Liver (tissue), 9 donors: ENCODE data around the gene TARM1. TPM values are rescaled to one million over a fixed set of nuclear protein-coding genes. Genes with fewer than 3 reads are reported as not detected.

Source experiments
- DNase-seq: peaks from one replicate; pipeline ENCODE4 v3.0.0-alpha.2; 2017; ENCODE audit warnings: low spot score
- H3K27ac ChIP-seq, 2 donors: one replicate each; pipeline ENCODE4 v1.7.0; 2013; ENCODE audit warnings: inconsistent platforms in 2 of 2, low read length in 2 of 2, control low read depth in 1 of 2, low read depth in 1 of 2, mild to moderate bottlenecking in 1 of 2
- H3K27me3 ChIP-seq, 4 donors: one replicate each; pipeline versions ENCODE4 v1.6.1 to v1.7.0; 2013; ENCODE audit warnings: low read length in 3 of 4, inconsistent platforms in 1 of 4, mild to moderate bottlenecking in 1 of 4, moderate library complexity in 1 of 4; ENCODE audit not compliant: control insufficient read depth in 4 of 4, insufficient read depth in 4 of 4
- H3K36me3 ChIP-seq, 4 donors: one replicate each; pipeline versions ENCODE4 v1.6.1 to v1.7.0; 2013; ENCODE audit warnings: low read length in 3 of 4, mild to moderate bottlenecking in 3 of 4, low read depth in 1 of 4, moderate library complexity in 1 of 4; ENCODE audit not compliant: control insufficient read depth in 4 of 4, insufficient read depth in 3 of 4
- H3K4me1 ChIP-seq, 4 donors: one replicate each; pipeline versions ENCODE4 v1.6.1 to v1.7.0; 2013; ENCODE audit warnings: low read length in 3 of 4, mild to moderate bottlenecking in 3 of 4, moderate library complexity in 1 of 4; ENCODE audit not compliant: control insufficient read depth in 4 of 4, insufficient read depth in 4 of 4
- H3K4me3 ChIP-seq, 3 donors: one replicate each; pipeline versions ENCODE4 v1.6.1 to v1.7.0; 2013; ENCODE audit warnings: low read length in 3 of 3, control low read depth in 1 of 3, low read depth in 1 of 3, mild to moderate bottlenecking in 1 of 3
- H3K9ac ChIP-seq, 2 donors: one replicate each; pipeline ENCODE4 v1.7.0; 2013; ENCODE audit warnings: low read length in 2 of 2, mild to moderate bottlenecking in 2 of 2, moderate library complexity in 2 of 2, control low read depth in 1 of 2, low read depth in 1 of 2
- H3K9me3 ChIP-seq, 4 donors: one replicate each; pipeline versions ENCODE4 v1.6.1 to v1.7.0; 2013; ENCODE audit warnings: low read length in 3 of 4; ENCODE audit not compliant: control insufficient read depth in 4 of 4
- CTCF ChIP-seq: fragments of 150-350 bp; IDR thresholded peaks from 2 replicates; pipeline ENCODE4 v1.5.1; 2017; ENCODE audit warnings: improper control_type of control experiment, low read depth, low read length; ENCODE audit not compliant: missing input control
- EGR1 ChIP-seq, 2 donors: IDR thresholded peaks; 2 replicates each; pipeline ENCODE4 v1.6.1; 2016 to 2018; ENCODE audit warnings: antibody characterized with exemption in 2 of 2, low read depth in 2 of 2
- FOXA1 ChIP-seq: IDR thresholded peaks from 2 replicates; pipeline ENCODE4 v1.6.1; 2016; ENCODE audit warnings: antibody characterized with exemption
- FOXA2 ChIP-seq: IDR thresholded peaks from 2 replicates; pipeline ENCODE4 v1.6.1; 2016; ENCODE audit warnings: antibody characterized with exemption
- GABPA ChIP-seq, 2 donors: IDR thresholded peaks in 1 of 2; conservative IDR thresholded peaks in 1 of 2; 2 replicates each; pipeline ENCODE4 v1.6.1; 2016; ENCODE audit warnings: antibody characterized with exemption in 2 of 2, mild to moderate bottlenecking in 1 of 2, moderate library complexity in 1 of 2
- HNF4A ChIP-seq, 2 donors: conservative IDR thresholded peaks; 2 replicates each; pipeline ENCODE4 v1.6.1; 2016; ENCODE audit warnings: antibody characterized with exemption in 2 of 2, mild to moderate bottlenecking in 2 of 2
- HNF4G ChIP-seq: IDR thresholded peaks from 2 replicates; pipeline ENCODE4 v1.6.1; 2016; ENCODE audit warnings: antibody characterized with exemption
- MAX ChIP-seq: IDR thresholded peaks from 2 replicates; pipeline ENCODE4 v1.6.1; 2016; ENCODE audit warnings: antibody characterized with exemption
- NR2F2 ChIP-seq: IDR thresholded peaks from 2 replicates; pipeline ENCODE4 v1.6.1; 2016; ENCODE audit warnings: antibody characterized with exemption
- RAD21 ChIP-seq, 2 donors: IDR thresholded peaks; 2 replicates each; pipeline ENCODE4 v1.6.1; 2016; ENCODE audit warnings: antibody characterized with exemption in 2 of 2, mild to moderate bottlenecking in 2 of 2
- SP1 ChIP-seq: IDR thresholded peaks from 2 replicates; pipeline ENCODE4 v1.6.1; 2018; ENCODE audit warnings: antibody characterized with exemption, mild to moderate bottlenecking
- TAF1 ChIP-seq: conservative IDR thresholded peaks from 2 replicates; pipeline ENCODE4 v1.6.1; 2016; ENCODE audit warnings: antibody characterized with exemption, mild to moderate bottlenecking
- YY1 ChIP-seq: IDR thresholded peaks from 2 replicates; pipeline ENCODE4 v1.6.1; 2016; ENCODE audit warnings: antibody characterized with exemption, mild to moderate bottlenecking
- ZBTB33 ChIP-seq: IDR thresholded peaks from 2 replicates; pipeline ENCODE4 v1.6.1; 2016; ENCODE audit warnings: antibody characterized with exemption
- WGBS: extraction: QIAGEN DNeasy Blood & Tissue Kit; methylation state at CpG from one replicate; pipeline ENCODE4 v1.1.7; 2013; 5-methylcytosine and 5-hydroxymethylcytosine counted together
- polyA plus RNA-seq, 2 donors: library from polyadenylated mRNA; stranded (reverse) in 1 of 2; unstranded in 1 of 2; fragments of 200-250 nt in 1 of 2; fragments of >200 nt in 1 of 2; fragmentation: Nextera tagmentation in 1 of 2; extraction: Ambion mirVana in 1 of 2; gene quantifications; one replicate each; pipeline versions ENCODE4 v1.2.1 to v1.2.3, GENCODE V29; 2013 to 2015
- total RNA-seq, 2 donors: library from RNA; depleted of rRNA; stranded (reverse); fragments of >200 nt; gene quantifications; one replicate each; pipeline ENCODE4 v1.2.3, GENCODE V29; 2014
- TF ChIP-seq, protein P1 (sequence below): IDR thresholded peaks from 2 replicates; pipeline ENCODE4 v1.6.1; 2016; ENCODE audit warnings: antibody characterized with exemption, mild to moderate bottlenecking
- TF ChIP-seq, protein P2 (sequence below): IDR thresholded peaks from 2 replicates; pipeline ENCODE4 v1.6.1; 2016; ENCODE audit warnings: antibody characterized with exemption
- donor health status: healthy.
- donor health status: healthy.
- donor health status: healthy.
- donor health status: healthy.
- donor health status: healthy.

Gene TARM1
- total and polyA plus RNA-seq, 4 donors: not detected

- no peaks in the 10 kb centered on the region for H3K4me1 ChIP-seq
- H3K9me3 ChIP-seq: peaks cover 5 to 8% (median 7%) of the 10 kb centered on the region in 4 donors
- DNase-seq: no peak
- no peak for TF ChIP-seq EGR1 (IDR thresholded peaks at IDR 0.05; ENCODE audit: low read depth in 2 of 2)
- no peak for TF ChIP-seq FOXA1
- TF ChIP-seq ZBTB33: no peak
- no peak for TF ChIP-seq TAF1
- TF ChIP-seq, protein P1, sequence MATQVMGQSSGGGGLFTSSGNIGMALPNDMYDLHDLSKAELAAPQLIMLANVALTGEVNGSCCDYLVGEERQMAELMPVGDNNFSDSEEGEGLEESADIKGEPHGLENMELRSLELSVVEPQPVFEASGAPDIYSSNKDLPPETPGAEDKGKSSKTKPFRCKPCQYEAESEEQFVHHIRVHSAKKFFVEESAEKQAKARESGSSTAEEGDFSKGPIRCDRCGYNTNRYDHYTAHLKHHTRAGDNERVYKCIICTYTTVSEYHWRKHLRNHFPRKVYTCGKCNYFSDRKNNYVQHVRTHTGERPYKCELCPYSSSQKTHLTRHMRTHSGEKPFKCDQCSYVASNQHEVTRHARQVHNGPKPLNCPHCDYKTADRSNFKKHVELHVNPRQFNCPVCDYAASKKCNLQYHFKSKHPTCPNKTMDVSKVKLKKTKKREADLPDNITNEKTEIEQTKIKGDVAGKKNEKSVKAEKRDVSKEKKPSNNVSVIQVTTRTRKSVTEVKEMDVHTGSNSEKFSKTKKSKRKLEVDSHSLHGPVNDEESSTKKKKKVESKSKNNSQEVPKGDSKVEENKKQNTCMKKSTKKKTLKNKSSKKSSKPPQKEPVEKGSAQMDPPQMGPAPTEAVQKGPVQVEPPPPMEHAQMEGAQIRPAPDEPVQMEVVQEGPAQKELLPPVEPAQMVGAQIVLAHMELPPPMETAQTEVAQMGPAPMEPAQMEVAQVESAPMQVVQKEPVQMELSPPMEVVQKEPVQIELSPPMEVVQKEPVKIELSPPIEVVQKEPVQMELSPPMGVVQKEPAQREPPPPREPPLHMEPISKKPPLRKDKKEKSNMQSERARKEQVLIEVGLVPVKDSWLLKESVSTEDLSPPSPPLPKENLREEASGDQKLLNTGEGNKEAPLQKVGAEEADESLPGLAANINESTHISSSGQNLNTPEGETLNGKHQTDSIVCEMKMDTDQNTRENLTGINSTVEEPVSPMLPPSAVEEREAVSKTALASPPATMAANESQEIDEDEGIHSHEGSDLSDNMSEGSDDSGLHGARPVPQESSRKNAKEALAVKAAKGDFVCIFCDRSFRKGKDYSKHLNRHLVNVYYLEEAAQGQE: no peak
- TF ChIP-seq GABPA (IDR thresholded peaks at IDR 0.05 in 1 of 2, conservative IDR thresholded peaks at IDR 0.05 in 1 of 2): no peak
- TF ChIP-seq MAX: no peak
- TF ChIP-seq CTCF: no peak
- no peak overlapping the region for H3K27ac ChIP-seq
- no peak overlapping the region for H3K4me3 ChIP-seq
- H3K9ac ChIP-seq: no peak overlapping the region
- no peaks in the 10 kb centered on the region for H3K36me3 ChIP-seq
- H3K27me3 ChIP-seq: no peaks in the 10 kb centered on the region
- WGBS: 81% methylated on average over 3 of the region's 3 CpGs
Measured at GRCh38 chr19:54084410-54084809, 3.2 kb upstream of the TARM1 start.

DNA sequence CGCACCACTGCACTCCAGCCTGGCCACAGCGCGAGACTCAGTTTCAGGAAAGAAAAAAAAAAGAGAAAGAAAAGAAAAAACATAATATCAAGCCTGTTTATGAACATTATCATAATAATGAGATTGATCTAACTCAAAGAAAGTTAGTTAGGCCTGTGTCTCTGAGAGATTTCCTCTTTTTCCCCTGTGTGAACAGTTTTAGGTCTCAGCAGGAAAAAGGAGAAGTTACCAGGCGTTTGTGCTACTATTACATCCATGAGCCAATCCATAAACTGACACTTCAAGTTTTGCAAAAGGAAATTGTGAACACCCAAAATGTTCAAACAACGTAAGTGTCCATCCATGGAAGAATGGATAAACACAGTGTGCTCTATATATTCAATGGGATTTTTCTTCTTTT is 3.8 kb downstream of the TARM1 start:
- Histone ChIP-seq H3K9me3 (peaks cover 4 to 6% (median 5%) of the 10 kb centered on the region in 4 donors), H3K9ac (no peak overlapping the region), H3K27me3 (no peaks in the 10 kb centered on the region), H3K36me3 (no peaks in the 10 kb centered on the region), H3K4me3 (no peak overlapping the region), H3K4me1 (no peaks in the 10 kb centered on the region), H3K27ac (no peak overlapping the region)
- no peak for DNase-seq
- WGBS: 76% methylated on average over 5 of the region's 5 CpGs
- no peak for TF ChIP-seq HNF4A (conservative IDR thresholded peaks at IDR 0.05)
- TF ChIP-seq CTCF: no peak
- TF ChIP-seq NR2F2: no peak
- TF ChIP-seq, protein P2, sequence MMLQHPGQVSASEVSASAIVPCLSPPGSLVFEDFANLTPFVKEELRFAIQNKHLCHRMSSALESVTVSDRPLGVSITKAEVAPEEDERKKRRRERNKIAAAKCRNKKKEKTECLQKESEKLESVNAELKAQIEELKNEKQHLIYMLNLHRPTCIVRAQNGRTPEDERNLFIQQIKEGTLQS: no peak
- TF ChIP-seq FOXA2: no peak
- TF ChIP-seq GABPA (IDR thresholded peaks at IDR 0.05 in 1 of 2, conservative IDR thresholded peaks at IDR 0.05 in 1 of 2): no peak
- TF ChIP-seq HNF4G: no peak
- TF ChIP-seq RAD21 (IDR thresholded peaks at IDR 0.05): no peak
- no peak for TF ChIP-seq TAF1
- TF ChIP-seq YY1: no peak
- no peak for TF ChIP-seq SP1
- no peak for TF ChIP-seq EGR1 (IDR thresholded peaks at IDR 0.05; ENCODE audit: low read depth in 2 of 2)
- TF ChIP-seq ZBTB33: no peak
- TF ChIP-seq FOXA1: no peak
